Loucy (cell line): ENCODE measurements around the gene AVPR2.

Experiments
- EZH2phosphoT487 ChIP-seq: fragments of 200-600 bp; IDR thresholded peaks from 2 replicates; pipeline ENCODE4 v1.6.1; 2018; ENCODE audit warnings: antibody characterized with exemption, mild to moderate bottlenecking, moderate library complexity, borderline replicate concordance
- TF ChIP-seq, protein P1 (sequence below): fragments of 200-600 bp; sonication (generic); conservative IDR thresholded peaks from 2 replicates; pipeline ENCODE4 v1.5.1; 2014; ENCODE audit warnings: mild to moderate bottlenecking, antibody characterized with exemption, low read length

DNA sequence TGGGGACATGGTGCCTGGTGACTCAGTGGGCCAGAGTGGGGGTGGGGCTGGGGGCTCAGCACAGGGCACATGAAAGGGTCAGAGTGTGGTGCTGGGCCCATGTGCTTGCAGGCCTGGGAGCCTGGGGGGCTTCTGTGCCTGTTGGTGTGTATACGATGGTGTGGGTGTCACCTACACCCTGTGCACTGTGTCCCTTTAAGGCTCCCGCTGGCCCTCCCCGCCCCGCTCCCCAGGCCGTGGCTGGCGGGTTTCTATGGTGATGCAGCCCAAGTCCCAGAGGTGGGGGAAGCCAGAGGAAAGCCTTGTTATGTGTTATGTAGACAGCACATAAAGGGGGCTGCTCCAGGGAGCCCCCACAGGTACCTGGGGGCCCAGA is 24.0 kb upstream of the AVPR2 start:
- TF ChIP-seq, protein P1, sequence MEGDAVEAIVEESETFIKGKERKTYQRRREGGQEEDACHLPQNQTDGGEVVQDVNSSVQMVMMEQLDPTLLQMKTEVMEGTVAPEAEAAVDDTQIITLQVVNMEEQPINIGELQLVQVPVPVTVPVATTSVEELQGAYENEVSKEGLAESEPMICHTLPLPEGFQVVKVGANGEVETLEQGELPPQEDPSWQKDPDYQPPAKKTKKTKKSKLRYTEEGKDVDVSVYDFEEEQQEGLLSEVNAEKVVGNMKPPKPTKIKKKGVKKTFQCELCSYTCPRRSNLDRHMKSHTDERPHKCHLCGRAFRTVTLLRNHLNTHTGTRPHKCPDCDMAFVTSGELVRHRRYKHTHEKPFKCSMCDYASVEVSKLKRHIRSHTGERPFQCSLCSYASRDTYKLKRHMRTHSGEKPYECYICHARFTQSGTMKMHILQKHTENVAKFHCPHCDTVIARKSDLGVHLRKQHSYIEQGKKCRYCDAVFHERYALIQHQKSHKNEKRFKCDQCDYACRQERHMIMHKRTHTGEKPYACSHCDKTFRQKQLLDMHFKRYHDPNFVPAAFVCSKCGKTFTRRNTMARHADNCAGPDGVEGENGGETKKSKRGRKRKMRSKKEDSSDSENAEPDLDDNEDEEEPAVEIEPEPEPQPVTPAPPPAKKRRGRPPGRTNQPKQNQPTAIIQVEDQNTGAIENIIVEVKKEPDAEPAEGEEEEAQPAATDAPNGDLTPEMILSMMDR = no peak
- TF ChIP-seq EZH2phosphoT487 = no peak
